Activated CD8-positive, alpha-beta memory T cell treated with anti-CD3 and anti-CD28 coated beads for 36 hours (primary cell): Measurements from ENCODE around the gene FHOD3. TPM values are rescaled to one million over a fixed set of nuclear protein-coding genes. Genes with fewer than 3 reads are reported as not detected.

Experiments
- CTCF ChIA-PET: fragments of 350-600 bp; sonication (Branson Sonifier 250); formaldehyde crosslinking; loops from one replicate; lab custom pipeline; 2021; ENCODE audit warnings: antibody characterized with exemption; lab: Charles Lee
- POLR2A ChIA-PET: fragments of 350-600 bp; sonication (Branson Sonifier 250); formaldehyde crosslinking; loops from one replicate; lab custom pipeline; 2021; ENCODE audit warnings: antibody characterized with exemption; lab: Charles Lee
- total RNA-seq, 2 experiments: library from RNA; stranded (reverse); gene quantifications; one replicate each; pipeline ENCODE4 v1.2.3, GENCODE V29; 2021

Gene FHOD3
- total RNA-seq, 2 experiments from 2014 or later = not detected

DNA sequence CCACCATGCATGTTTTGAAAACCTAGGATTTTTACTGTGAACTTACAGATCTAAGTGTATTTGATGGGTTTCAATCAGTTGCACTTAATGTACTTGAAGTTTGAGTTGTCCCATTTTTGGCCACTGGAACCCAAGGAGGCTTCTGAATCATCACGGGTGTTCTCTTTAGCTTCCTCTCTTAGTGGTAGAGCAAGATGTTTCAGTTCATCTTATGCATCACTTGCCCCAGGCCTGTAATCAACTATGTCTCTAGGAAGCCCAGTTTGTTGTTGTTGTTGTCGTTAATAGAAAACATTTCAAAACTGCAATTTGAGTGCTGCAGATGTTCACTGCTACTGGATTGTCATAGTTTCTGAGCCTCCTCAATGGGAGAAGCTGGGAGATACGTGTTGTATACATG lies 97.0 kb downstream of the FHOD3 start:
- ChIA-PET CTCF (no interaction called here), POLR2A (no interaction called here)

DNA sequence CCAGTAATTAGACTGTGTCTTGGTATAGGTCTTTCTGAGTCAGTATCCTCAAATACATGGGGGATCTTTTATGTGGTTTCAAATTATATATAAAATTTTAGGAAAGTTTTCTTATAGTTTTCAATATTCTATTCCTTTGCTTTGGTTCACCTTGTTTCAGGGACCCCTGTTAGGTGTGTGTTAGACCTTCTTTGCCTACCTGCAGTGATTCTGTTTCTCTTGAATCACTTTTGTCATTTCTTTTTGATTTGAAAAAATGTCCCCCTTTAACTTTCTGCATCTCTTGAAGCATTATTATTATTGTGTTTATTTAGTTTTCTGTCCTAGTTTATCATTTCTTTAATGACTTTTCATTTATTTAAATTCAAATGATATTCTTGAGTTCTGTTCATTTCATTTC lies 98.7 kb downstream of the FHOD3 start:
- CTCF ChIA-PET = no interaction called here
- POLR2A ChIA-PET = no interaction called here

DNA sequence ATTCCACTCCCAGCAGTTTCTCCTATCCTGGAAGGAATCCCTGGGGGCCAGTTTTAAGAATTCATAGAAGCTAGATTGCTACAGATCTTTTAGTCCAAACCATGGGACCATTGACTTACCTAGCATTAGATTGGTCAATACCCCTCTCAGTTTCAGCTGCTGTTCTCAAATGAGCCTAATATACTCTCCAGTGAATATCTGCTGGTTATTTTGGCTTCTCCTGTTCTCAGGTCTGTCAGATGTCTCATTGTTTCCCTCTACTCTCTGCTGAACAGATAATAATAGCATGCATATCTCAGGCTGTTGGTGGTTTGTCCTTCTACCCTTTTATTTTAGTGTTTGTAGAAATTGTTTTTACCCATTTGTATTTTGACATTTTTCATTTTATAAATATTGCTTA lies 99.5 kb downstream of the FHOD3 start:
- ChIA-PET CTCF (no interaction called here), POLR2A (no interaction called here)

DNA sequence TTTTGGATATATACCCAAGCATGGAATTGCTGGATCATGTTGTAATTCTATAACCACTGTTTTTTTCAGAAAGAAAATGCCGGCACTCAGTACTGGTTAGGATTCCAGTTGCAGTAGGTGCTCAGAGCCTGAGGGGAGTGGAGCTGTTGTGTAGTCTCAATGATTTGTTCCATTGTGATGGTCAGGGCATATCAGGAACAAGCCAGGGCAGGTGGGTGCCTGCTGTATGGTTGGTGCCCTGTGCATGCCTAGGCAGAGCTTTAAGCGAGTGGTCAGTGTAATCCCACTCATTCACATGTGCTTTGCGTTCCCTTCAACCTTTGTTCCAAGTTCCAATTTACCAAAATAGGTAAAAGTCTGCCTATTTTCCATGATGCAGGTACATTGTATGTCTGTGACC lies 100.9 kb downstream of the FHOD3 start:
- CTCF ChIA-PET = interaction anchor here (0.6 kb wide), 1 partner anchor 1061 kb away, joined by 3 read pairs; no protein-coding TSS in a partner anchor

DNA sequence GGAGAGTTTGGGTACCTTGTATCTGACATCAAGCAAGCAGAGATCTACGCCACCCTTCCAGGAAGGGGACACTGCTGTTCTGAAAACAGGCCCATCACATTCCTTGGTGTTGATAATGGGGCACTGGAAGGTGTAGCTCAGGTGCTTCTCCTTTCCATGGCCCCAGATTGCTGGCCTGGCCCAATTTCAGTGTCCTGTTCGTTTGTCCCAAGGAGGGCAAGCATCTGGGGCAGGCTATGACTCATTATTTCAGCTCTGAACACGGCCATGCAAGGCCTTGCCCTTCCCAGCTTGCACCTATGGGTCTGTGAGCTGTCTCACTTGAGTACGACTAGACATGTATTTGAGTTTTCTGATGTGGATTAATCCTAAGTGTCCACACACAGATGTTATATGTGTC lies 101.5 kb downstream of the FHOD3 start:
- POLR2A ChIA-PET = no interaction called here
- CTCF ChIA-PET = no interaction called here

More for the DNA sequence above, 100.9 kb downstream of the FHOD3 start:
- POLR2A ChIA-PET = no interaction called here

DNA sequence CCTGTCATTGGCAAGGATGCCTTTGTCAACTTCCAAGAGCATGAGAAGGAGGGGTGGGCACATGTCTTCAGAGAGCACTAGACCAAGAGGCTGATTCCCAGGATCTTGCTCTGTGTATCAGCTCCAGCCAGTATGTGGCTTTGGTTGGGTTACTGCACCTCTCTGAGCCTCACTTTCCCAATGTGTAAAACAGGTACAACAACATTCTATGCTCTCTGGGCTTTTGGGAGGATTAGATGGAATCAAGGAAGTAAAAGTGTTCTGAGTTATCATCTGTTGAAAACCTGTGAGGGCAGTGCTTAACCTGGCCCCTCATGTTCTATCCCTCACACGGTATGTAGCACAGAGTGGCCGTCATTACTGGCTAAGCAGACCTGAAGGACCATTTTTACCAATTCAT lies 103.9 kb downstream of the FHOD3 start:
- ChIA-PET CTCF (no interaction called here), POLR2A (no interaction called here)

DNA sequence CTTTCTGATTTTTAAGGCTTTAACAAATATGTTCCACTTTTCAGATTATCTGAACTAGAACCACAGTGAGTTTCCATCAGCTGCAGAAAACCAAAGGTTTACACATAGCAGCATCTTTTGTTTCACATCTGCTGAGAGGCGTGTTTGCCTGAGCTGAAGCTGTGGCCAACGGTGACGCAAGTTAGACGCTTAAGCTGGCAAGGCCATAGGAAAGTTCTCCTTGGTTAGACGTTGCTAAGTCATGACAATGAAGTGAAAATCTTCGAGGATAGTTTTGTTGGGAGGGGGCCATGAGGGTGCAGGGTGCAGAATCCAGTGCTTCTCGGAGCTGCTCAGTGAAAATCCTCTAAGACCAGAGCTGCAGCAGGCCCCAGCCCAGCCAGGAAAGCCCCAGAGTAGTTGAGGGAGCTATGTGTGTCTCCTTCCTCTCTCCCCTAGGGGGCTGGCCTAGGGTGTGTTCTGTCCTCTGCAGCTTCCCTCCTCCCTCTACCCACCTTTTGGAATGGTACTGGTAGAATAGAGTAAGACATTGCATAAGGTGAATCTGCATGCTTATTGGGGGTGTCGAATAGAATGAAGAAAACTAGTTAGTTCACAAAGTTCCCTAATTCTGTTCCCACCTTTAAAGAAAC lies 105.4 kb downstream of the FHOD3 start:
- ChIA-PET CTCF (no interaction called here), POLR2A (no interaction called here)

DNA sequence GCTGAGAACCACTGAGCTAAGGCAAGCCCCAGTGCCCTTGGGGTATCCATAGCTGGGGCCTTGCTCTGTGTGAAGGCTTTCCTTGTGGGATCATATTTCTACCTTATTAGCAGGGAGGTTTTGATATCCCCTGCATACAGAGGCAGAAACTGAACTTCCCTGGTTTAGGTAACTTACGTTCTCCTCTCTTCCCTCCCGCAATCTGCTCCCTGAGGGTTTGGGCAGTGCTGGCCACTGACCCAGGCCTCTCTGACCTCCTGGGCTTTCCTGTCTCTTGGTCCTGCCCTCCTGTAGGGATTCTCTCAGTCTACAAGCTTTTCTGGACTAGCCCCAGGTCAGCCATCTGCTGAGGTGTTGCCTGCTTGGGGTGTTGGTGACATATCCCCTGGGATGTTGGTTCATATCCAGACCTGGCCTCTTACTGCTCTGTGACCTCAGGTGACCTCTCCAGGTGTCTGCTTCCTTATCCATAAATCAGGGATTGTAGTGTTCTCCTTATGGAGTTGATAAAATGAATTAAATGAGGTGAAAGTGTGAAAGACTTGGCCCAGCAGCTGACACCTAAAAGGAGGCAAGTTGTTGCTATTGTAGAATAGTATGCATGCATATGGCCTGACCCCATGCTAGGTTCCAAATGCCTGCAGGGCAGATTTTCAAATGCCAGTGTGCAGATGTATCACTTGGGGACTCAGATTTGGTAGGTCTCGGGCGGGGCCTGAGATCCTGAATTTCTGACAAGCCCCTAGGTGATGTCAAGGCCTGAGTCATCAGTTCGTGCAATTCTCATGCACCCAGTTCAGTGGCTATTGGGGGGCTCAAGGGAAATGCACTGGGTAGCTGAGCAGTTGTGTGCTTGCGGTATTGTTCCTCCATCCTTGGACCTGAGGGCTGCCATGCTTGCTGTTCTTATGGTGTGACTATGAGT lies 106.6 kb downstream of the FHOD3 start:
- CTCF ChIA-PET = no interaction called here

DNA sequence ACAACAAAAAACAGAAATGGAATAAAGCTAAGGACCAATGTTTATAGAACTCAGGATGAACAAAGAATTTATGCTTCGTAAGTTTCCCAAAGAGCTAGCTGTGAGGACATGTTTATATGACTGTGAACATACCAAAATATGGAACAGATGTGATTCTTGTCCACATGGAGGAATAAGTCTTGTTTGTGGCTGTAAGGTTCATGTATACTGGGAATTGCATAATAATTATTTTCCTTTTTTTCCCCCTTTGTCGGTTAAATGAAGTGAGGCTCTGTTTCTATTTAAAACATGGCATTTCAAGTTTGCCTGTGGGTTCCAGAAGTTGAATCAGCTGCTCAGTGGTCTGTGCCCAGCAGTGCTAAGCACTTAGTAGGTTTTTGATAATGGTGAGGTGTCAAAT lies 108.1 kb downstream of the FHOD3 start:
- POLR2A ChIA-PET = no interaction called here
- CTCF ChIA-PET = no interaction called here

More for the DNA sequence above, 106.6 kb downstream of the FHOD3 start:
- POLR2A ChIA-PET = no interaction called here

DNA sequence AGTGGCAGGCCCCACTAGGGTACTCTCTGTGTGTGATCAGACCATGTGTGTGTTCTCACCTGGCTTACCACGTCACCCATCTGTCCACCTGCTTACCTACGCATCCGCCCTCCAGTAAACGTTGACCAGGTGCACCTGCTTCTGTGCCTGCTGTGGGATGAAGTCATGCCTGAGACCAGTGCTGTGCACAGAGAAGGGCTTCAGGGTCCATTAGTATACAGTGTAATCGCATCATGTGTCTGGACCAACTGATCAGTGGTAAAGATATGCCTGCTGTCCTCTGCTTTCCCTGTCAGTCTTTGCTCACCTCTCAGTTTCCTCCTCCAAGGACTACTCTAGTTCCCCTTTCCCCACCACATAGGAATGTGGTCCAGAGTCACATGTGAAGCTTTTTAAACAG lies 109.3 kb downstream of the FHOD3 start:
- ChIA-PET CTCF (no interaction called here), POLR2A (no interaction called here)

DNA sequence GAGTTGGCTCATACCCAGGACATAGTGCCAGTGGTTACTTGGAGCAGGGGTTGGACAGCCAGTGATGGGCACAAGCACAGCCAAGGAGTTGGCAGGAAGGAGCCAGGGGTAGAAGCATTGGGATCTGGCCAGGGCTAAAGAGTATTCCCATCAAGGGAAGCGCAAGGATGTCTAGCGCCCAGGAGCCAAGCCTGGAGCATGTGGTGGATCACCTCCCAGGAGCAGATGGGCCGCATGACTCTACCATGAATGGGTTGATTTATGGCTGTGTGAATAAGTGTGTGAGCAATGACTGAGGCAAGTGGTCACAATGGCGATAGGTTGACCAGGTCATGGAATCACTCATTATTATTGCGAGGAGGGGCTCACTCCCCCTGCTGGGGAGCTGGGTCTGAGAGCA lies 111.1 kb downstream of the FHOD3 start:
- POLR2A ChIA-PET = no interaction called here
- CTCF ChIA-PET = no interaction called here

DNA sequence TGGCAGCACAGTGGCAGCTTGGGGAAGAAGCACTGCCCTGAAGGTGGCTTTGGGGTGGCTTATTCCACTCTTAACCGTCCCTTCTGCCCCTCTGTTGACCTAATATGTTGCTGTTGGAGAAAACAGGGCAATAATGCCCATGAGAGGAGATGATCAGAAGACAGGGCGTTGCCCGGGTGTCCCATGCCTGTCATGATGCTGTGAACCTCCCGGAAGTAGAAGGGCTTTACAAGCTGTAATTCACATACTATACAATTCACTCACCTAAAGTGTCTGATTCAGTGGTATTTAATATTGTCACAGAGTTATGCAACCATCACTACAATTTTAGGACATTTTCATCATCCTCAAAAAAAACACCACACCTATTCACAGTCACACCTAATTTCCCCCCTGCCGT lies 112.3 kb downstream of the FHOD3 start:
- ChIA-PET CTCF (no interaction called here), POLR2A (no interaction called here)

DNA sequence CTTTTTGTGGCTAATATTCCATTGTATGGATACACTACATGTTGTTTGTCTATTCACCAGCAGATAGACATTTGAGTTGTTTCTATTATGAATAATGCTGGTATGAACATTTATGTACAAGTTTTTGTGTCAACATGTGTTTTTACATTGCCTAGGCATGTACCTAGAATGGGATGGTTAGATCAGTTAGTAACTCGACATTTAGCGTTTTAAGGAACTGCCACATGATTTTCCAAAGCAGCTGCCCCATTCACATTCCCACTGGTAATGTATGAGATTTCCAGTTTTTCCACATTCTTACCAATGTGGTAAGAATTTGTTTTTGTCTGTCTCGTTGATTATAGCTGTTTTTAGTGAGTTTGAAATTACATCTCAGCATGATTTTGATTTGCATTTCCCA lies 112.8 kb downstream of the FHOD3 start:
- POLR2A ChIA-PET = no interaction called here
- CTCF ChIA-PET = no interaction called here

DNA sequence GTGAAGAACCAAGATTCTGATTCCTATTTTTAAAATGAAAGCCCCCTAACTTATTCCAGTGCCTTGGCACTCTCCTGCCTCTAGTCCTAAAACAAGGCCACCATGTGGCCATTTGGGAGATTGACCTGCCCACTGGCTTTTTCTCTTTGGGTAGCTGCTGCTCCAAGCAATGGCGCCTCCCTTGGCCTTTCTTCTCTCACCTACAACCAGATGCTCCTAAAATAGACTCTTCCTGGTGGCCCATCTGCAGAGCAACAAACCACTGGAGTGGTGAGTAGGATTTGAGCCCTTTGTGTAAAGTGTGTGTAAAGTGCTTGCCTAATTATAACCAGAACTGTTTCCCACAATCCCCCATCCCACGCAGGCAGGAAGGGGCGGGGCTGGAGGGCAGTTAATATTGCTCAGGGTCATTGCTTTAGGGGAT lies 114.2 kb downstream of the FHOD3 start:
- ChIA-PET POLR2A (no interaction called here), CTCF (no interaction called here)

DNA sequence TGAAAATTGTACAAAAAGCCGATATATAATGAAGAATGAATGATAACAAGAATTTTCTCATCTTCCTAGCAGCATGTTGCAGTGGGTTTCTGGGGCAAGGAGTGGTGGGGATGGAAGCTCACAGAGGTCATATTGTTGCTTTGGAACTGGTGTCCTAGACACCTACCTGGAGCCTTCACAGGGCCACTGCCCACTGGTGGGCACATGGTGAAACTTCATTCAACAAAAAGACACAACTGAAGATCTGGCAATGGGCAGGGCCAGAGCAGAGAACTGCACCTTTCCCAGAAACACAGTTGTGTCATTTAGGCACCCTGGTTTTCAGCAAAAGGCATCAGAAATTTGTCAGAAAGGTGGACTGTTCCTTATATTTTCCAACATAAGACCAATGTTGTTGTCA lies 115.3 kb downstream of the FHOD3 start:
- ChIA-PET CTCF (no interaction called here), POLR2A (no interaction called here)

DNA sequence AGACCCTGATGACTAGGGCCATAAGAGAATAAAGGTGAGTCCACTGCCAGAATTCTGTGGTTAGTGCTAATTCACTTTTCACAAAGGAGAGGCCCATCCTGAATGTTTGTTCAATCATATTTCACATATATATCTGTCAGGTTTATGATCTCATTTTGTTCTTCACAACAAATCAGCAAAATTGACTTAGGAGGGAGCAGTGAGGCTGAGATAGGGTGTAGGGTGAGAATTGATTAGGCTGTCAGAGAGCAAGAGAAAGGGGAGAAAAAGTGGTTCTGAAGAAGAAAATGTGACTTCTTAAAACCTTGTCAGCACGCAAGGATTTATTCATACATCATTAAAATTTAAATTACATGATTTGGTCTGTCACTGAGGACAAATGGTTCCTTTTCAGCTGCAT lies 117.7 kb downstream of the FHOD3 start:
- ChIA-PET CTCF (no interaction called here), POLR2A (no interaction called here)

DNA sequence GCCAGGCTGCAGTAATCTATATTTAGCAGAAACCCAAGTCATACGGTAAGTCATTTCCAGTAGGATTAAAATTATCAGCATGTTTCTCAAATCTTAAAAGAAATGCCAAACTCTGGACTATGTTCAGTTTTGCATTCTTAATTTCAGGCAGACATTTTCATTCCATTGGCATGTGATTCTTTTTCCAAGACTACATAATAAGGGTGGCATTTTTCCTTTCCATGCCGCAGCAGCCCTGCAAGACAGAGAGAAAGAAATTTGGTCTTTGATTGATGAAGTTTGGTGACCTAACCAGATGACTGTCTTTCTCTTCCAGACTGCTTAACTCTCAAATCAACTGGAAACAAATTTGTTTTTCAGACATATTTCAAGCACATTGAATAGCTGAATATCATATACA lies 118.1 kb downstream of the FHOD3 start:
- ChIA-PET CTCF (no interaction called here), POLR2A (no interaction called here)

DNA sequence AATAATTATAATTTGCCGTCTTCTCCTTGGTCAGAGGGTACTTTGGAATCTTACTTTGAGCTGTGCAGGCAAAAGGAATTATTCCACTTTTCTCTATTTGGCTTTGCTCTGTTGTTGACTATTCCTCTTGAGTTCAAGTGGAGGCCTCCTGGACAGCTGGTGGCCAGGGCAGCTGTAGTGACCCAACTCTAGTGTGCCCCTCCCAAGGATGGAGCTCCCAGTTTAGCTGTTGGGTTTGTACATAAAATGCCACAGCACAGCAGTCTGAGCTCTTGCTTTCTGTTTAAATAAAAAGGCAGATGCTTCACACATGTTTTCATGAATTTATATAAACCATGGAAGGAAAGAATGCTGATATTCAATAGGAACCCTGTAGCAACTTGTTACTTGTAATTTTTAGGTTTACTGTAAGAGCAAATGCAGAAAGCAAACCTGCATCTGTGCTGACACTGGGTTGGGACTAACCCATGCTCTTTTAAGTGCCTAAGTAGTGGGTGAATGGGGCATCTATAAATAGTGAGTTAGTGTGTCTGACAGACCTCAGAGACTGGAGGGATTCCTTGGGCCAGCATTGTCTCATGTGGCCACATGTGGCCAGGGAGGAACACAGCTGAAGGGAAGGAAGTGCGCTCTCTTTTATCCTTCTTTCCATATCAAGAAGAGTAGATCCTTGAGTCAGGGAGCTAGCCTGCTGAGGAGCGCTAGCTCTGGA lies 121.8 kb downstream of the FHOD3 start:
- POLR2A ChIA-PET = no interaction called here

DNA sequence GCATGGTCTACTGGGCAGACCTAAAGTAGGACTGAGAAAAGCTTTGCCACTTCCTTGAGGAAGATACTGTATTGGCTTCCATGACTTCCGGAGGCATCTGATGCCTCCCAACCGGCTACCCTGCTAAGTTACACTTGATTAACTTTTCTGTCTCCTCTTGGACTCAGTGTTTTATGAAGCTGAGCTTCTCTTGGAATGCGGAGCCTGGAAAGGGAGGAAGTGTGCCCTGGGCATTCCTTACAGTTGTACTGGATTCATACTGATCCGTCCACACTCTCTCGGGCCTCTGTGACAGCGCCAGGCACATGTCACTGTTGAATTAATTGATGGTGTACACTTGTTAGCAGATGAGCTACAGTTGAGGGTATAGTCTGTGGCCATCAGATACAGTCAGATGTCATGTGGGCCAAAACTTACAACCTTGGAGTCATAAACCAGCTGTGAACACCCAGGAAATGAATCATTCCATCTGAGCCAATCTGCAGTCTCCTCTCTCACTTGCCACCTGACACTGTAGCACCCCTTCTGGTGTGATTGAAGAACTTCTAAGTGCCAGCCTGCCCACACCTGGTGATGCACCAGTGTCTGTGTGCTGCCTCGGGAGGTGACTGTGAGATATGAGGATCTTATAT lies 122.5 kb downstream of the FHOD3 start:
- POLR2A ChIA-PET = no interaction called here
- CTCF ChIA-PET = interaction anchor here (0.6 kb wide), 1 partner anchor 55 kb away, joined by 3 read pairs; no protein-coding TSS in a partner anchor

More for the DNA sequence above, 121.8 kb downstream of the FHOD3 start:
- CTCF ChIA-PET = interaction anchor here (0.6 kb wide), 1 partner anchor 56 kb away, joined by 3 read pairs; no protein-coding TSS in a partner anchor

DNA sequence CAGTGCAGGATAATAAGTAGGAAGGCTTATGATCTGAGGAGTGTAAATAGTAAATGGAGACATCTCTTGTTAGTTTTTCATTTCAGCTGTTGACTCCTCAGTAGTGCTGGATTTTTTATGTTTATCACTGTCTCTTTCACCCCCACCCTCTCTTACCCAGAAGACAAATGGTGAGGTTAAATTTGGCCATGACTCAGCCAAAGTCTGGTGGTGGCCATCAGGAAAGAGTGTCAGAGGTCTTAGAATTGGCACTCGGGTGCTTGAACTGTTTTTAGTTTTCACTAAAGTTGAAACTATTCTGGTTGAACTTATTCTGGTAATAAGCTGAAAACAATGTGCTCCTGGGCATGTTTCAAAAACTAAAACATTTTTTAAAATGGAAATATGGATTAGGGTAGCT lies 123.3 kb downstream of the FHOD3 start:
- CTCF ChIA-PET = no interaction called here

More for the DNA sequence above, 123.3 kb downstream of the FHOD3 start:
- POLR2A ChIA-PET = no interaction called here
